Activated T-helper 17 cell treated with anti-CD3 and anti-CD28 coated beads, Interleukin-2, amount 50 U/mL, for 72 hours (primary cell): ENCODE results near the gene CRACR2A. TPM values are rescaled to one million over a fixed set of nuclear protein-coding genes. Genes with fewer than 3 reads are reported as not detected.

Experiments
- ATAC-seq: fragments of 150-1000 bp; cut with Tn5 transposase; replicated peaks from 2 replicates; pipeline ENCODE4 v1.10.0; 2021; ENCODE audit warnings: mild to moderate bottlenecking, moderate library complexity
- H3K27ac Mint-ChIP-seq: one replicate; pipeline ENCODE4 v1.8.0; 2022; ENCODE audit warnings: mixed read lengths
- H3K27me3 Mint-ChIP-seq: one replicate; pipeline ENCODE4 v1.8.0; 2022; ENCODE audit warnings: mixed read lengths
- H3K36me3 Mint-ChIP-seq: one replicate; pipeline ENCODE4 v1.8.0; 2022; ENCODE audit warnings: low read depth, mild to moderate bottlenecking, mixed read lengths
- H3K4me1 Mint-ChIP-seq: one replicate; pipeline ENCODE4 v1.8.0; 2022; ENCODE audit warnings: mixed read lengths
- H3K4me3 Mint-ChIP-seq: one replicate; pipeline ENCODE4 v1.8.0; 2022; ENCODE audit warnings: mild to moderate bottlenecking, mixed read lengths
- H3K9me3 Mint-ChIP-seq: one replicate; pipeline ENCODE4 v1.8.0; 2022; ENCODE audit warnings: mixed read lengths
- total RNA-seq, 2 donors: library from RNA; stranded (reverse); gene quantifications; one replicate each; pipeline ENCODE4 v1.2.3, GENCODE V29; 2022

Gene CRACR2A
- total RNA-seq, 2 donors from 2014 or later = 39.4 to 46.3 TPM

DNA sequence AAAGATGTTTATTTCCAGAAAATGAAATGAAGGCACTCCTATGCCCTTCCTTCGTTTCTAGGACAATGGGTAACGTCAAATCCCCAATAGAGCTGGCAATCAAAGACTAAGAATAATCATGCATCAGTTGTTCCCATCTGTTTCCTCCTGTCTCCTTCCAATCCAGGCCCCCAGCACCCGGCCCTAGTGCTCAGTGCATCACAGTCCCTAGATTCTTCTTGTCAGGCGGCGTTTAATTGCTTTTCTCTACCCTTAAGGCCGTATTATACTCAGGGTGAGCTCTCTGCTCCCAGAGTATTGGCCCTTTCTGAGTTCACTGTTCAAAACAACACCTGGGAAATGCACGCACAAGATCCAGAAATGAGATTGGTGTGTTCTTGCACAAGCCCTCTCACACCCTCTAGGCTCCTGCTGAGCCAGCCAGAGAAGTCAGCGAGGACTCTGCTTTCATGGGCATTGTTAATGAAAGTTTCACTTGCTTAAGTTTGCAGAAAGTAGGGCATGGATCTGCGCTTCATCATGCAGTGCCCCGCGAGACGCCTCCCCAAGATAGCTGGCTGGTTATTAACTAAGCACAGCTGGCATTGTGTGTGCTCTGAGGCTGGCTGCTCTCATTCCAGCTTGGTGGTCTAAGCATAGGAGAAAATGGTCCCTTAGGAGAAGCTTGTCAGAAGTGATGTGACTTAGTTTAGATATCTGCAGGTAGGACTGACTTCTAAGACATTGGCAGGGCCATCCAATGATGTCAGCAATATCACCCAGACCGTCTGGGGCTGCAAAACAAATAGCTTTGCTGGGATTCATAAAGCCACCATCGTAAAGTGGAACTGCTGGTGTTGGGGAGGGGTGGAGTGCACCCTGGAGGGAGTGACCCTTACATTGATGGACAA lies 28.7 kb downstream of the CRACR2A start:
- H3K4me1 Mint-ChIP-seq = peaks cover 16% of the 10 kb centered on the region
- H3K9me3 Mint-ChIP-seq = peaks cover 8% of the 10 kb centered on the region
- H3K27ac Mint-ChIP-seq = no peak overlapping the region
- H3K27me3 Mint-ChIP-seq = no peaks in the 10 kb centered on the region
- ATAC-seq = no peak
- no peak overlapping the region for H3K4me3 Mint-ChIP-seq
- peaks cover 73% of the 10 kb centered on the region for H3K36me3 Mint-ChIP-seq

DNA sequence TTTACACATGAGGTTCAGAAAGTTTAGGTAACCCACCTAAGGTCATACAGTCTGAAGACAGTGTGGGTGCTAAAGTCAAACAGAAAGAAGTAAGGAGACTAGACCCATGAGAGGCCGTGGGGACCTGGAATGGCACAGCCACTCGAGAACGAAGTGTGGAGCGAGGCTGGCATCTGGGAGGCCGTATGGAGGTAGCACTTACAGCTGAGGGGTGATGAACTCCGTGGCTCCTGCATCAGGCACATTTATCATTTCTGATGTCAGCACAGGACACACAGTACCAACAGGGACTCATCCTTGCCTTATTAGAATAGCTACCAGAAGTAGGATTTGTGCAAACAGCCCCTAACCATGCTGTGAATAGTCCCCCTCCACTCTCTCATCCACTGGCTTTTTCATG lies 30.5 kb downstream of the CRACR2A start:
- H3K9me3 Mint-ChIP-seq = peaks cover 8% of the 10 kb centered on the region

DNA sequence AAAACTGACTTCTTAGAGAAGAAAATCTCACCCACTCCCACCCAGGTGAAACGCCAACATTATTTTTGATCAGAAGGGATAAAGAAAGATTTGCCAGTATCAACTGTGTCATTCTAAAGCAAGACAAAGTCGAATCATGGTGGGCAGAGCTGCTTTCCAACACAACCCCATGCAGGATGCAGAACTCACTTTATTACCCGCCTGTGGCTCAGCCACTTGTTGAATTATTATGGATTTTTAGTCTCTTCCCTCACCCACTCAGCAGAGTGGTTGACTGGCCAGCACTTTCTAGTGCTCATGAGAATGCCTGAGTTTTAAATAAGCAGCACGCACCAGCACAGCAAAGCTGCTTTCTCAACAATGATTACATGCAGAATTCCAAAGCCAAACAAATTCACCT lies 32.1 kb downstream of the CRACR2A start:
- no peak for ATAC-seq
- Mint-ChIP-seq H3K4me3 (no peak overlapping the region), H3K9me3 (peaks cover 8% of the 10 kb centered on the region), H3K27me3 (no peaks in the 10 kb centered on the region), H3K36me3 (peaks cover 54% of the 10 kb centered on the region), H3K27ac (no peak overlapping the region), H3K4me1 (peaks cover 9% of the 10 kb centered on the region)

More for the DNA sequence above, 30.5 kb downstream of the CRACR2A start:
- no peak overlapping the region for H3K4me3 Mint-ChIP-seq
- H3K27me3 Mint-ChIP-seq = no peaks in the 10 kb centered on the region
- no peak overlapping the region for H3K27ac Mint-ChIP-seq
- H3K36me3 Mint-ChIP-seq = peaks cover 70% of the 10 kb centered on the region
- no peak for ATAC-seq
- peaks cover 9% of the 10 kb centered on the region for H3K4me1 Mint-ChIP-seq

DNA sequence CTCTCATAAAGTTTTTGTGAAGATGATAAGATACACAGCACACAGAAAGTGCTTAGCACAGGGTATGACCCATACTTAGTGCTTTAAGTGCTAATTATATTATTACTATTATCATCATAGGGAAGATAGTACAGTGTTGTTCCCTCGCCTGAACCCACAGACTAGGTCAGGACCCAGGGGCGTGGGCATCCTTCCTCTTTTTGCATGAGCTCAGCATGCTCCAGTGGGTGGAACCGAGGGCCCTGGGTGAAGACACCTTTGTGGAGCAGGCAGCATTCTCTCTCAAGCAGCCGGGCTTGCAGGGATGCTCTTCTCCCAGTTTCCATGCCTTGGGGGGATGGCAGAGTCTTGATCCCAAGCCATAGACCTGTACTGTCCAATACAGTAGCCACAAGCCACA lies 34.8 kb downstream of the CRACR2A start:
- H3K9me3 Mint-ChIP-seq = peaks cover 4% of the 10 kb centered on the region
- H3K27ac Mint-ChIP-seq = no peak overlapping the region
- no peak for ATAC-seq
- H3K36me3 Mint-ChIP-seq = peaks cover 39% of the 10 kb centered on the region
- H3K4me3 Mint-ChIP-seq = no peak overlapping the region
- H3K4me1 Mint-ChIP-seq = peaks cover 9% of the 10 kb centered on the region
- no peaks in the 10 kb centered on the region for H3K27me3 Mint-ChIP-seq

DNA sequence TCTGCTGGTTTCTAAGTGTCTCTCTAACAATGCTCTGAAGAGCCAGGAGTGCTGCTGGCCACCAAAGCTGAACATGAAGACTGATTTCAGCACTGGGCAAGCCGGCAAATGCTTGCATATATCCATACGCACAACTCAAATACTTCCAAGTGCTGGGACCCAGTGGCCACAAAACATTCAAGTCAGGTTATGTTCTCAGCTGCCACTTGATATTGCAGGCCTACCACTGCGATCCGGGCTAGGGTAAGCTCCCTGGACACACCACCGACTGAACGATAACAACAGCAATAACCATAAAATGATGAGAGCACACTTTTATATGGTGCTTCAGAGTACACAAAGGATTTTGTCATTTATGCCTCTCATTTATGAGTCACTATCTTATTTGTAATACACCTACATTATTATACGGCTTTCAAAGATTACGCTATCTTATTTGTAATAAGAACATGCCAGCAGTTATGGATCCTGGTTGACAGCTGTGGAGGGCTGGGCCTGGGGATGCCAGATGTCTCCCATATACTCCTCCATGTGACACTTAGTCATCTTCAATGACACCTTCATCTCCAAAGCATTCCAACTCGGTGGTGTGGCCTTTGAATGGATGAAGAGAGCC lies 35.5 kb downstream of the CRACR2A start:
- Mint-ChIP-seq H3K27me3 (no peaks in the 10 kb centered on the region), H3K4me3 (no peak overlapping the region), H3K27ac (no peak overlapping the region), H3K9me3 (no peaks in the 10 kb centered on the region), H3K4me1 (peaks cover 9% of the 10 kb centered on the region), H3K36me3 (peaks cover 37% of the 10 kb centered on the region)
- no peak for ATAC-seq

DNA sequence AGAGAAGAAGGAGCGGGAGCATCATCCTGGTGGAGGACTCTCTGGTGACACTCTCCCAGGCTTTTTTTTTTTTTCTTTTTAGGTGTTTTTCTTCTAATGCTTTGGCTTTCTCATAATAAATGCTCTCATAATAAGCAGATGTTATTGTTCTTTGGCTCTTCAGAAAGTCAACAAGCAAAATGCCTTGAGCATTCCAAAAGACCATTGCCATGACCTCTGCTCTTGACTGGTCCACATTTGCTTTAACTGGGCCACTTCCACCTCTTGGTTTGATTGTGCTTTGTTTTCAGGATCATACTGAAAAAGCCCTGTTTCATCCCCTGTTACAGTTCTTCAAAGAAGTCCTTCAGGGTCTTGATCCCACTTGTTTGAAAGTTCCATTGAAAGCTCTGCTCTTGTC lies 36.9 kb downstream of the CRACR2A start:
- no peak for ATAC-seq
- peaks cover 49% of the 10 kb centered on the region for H3K36me3 Mint-ChIP-seq

DNA sequence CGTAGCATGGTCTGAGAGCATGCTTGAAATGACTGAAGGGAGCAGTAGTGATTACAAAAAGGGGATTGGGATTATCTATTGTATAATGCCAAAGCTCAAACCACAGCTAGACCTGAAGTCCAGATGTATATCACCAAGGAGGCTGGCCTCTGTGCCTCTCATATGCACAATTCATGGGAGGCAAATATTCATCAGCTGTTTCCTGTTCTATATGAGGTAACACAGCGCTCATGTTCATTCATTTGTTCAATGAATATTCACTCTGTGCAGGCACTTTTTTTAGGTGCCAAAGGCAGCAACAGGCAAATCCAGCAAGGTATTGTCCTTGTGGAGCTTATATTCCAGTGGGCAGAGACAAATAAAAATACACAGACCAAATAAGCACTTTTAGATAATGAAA lies 39.0 kb downstream of the CRACR2A start:
- peaks cover 57% of the 10 kb centered on the region for H3K36me3 Mint-ChIP-seq

More for the DNA sequence above, 36.9 kb downstream of the CRACR2A start:
- H3K4me3 Mint-ChIP-seq = no peak overlapping the region
- H3K9me3 Mint-ChIP-seq = no peaks in the 10 kb centered on the region
- H3K4me1 Mint-ChIP-seq = peaks cover 9% of the 10 kb centered on the region
- no peak overlapping the region for H3K27ac Mint-ChIP-seq
- no peaks in the 10 kb centered on the region for H3K27me3 Mint-ChIP-seq

DNA sequence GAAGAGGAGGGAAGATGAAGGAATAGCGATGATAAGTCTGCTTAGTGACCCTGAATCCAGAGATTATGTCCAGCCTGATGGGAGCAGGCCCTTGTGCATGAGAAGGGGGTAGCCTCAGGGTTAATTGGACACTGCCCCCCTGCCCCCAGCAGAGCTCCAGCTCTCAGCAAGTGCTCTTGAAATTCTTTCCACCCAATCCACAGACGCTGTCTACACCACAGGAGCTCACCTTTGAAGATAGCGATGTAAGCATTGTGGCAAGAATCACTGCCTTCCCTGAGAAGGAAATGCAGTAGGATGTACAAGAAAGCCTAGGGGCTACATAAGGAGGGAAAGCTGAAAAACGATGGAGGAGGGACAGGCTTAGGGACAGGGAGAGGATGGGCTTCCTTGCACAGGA lies 39.4 kb downstream of the CRACR2A start:
- Mint-ChIP-seq H3K9me3 (no peaks in the 10 kb centered on the region), H3K27ac (no peak overlapping the region), H3K4me1 (peaks cover 9% of the 10 kb centered on the region), H3K4me3 (no peak overlapping the region), H3K27me3 (no peaks in the 10 kb centered on the region), H3K36me3 (peaks cover 57% of the 10 kb centered on the region)
- ATAC-seq = no peak

More for the DNA sequence above, 39.0 kb downstream of the CRACR2A start:
- Mint-ChIP-seq H3K27me3 (no peaks in the 10 kb centered on the region), H3K4me3 (no peak overlapping the region), H3K4me1 (peaks cover 9% of the 10 kb centered on the region), H3K27ac (no peak overlapping the region), H3K9me3 (no peaks in the 10 kb centered on the region)
- ATAC-seq = no peak

DNA sequence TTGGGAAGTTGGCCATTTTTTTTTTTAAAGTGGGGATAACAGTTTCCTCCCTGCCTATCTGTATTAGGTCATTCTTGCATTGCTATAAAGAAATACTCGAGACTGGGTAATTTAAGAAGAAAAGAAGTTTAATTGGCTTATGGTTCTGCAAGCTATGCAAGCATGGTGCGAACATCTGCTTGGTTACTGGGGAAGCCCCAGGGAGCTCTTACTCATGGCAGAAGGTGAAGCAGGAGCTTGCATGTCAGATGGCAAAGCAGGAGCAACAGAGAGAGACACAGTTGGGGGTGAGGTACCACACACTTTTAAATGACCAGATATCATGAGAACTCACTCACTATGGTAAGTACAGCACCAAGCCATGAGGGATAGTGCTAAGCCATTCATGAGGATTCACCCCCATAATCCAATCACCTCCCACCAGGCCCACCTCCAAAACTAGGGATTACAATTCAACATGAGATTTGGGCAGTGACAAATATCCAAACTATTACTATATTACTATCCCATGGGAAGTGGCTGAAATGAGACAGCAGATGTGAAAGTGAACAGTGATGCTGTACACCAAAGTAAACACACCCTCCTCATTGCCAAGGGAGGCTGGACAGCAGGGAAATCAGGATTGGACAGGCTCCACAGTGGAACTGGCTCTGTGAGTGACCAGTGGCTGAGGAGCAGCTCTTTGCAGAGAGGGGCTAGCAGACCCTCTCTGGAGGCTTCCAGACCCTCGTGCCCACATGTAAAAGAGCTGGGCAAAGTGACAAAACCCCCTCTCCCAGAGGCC lies 40.5 kb downstream of the CRACR2A start:
- Mint-ChIP-seq H3K9me3 (no peaks in the 10 kb centered on the region), H3K36me3 (peaks cover 54% of the 10 kb centered on the region), H3K4me1 (peaks cover 9% of the 10 kb centered on the region), H3K4me3 (no peak overlapping the region), H3K27me3 (no peaks in the 10 kb centered on the region), H3K27ac (no peak overlapping the region)
- no peak for ATAC-seq

DNA sequence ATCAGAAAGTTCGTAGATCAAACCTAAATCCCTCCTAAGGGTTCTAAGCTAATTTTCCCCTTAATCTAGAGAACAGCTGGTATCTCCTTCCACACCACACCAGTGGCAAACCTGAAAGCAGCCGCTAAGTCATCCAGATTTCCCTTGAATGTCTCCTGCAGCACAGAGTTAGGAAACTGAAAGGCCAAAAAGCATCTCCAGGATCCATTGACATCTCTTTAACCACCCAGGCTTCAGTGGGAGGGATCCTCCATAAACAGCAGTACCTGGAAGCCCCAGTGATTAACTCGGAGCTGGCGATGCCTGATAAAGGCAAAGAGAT lies 47.6 kb downstream of the CRACR2A start:
- H3K27me3 Mint-ChIP-seq = no peaks in the 10 kb centered on the region
- H3K4me3 Mint-ChIP-seq = no peak overlapping the region
- no peak for ATAC-seq
- peaks cover 4% of the 10 kb centered on the region for H3K4me1 Mint-ChIP-seq
- no peaks in the 10 kb centered on the region for H3K9me3 Mint-ChIP-seq
- peaks cover 52% of the 10 kb centered on the region for H3K36me3 Mint-ChIP-seq
- no peak overlapping the region for H3K27ac Mint-ChIP-seq

DNA sequence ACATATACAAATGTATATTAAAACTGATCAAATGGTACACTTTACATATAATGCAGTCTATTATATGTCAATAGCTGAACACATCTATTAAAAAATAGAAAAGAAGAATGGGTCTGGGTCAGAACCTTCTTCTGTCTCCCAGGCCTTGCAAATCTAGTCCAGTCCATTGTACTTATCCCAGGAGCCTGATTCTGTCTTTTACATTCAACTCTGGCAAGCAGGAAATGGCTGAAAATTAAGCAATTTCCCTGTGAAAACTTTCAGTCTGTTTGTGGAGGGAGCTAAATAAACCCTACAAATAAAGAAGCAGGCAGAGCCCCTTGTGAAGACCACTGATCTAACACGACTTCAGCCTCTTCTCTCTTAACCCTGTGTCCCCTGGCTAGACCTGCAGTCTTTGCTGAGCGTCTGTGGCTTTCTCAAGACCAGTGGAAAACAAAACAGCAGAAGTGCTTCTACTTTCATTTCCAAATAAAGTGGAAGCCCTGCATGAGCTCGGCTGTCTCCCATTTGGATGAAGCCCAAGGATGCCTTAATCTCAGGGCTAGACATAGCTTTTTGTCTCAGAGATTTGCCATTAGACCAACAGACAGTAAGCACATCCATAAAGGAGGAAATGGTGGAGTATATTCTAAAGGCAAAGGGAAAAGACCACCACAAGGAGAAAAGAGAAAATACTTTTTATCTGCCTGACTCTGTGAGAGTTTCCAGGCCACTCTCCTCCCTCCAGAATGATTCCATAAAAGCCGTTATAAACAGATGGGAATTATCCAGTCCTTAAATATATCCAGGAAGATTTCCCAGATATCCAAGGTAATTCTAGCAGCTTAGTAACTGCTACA lies 48.2 kb downstream of the CRACR2A start:
- no peak for ATAC-seq
- peaks cover 51% of the 10 kb centered on the region for H3K36me3 Mint-ChIP-seq
- no peaks in the 10 kb centered on the region for H3K9me3 Mint-ChIP-seq
- no peaks in the 10 kb centered on the region for H3K4me1 Mint-ChIP-seq
- H3K4me3 Mint-ChIP-seq = no peak overlapping the region
- H3K27ac Mint-ChIP-seq = peak overlapping the region; percentile 41
- H3K27me3 Mint-ChIP-seq = no peaks in the 10 kb centered on the region

DNA sequence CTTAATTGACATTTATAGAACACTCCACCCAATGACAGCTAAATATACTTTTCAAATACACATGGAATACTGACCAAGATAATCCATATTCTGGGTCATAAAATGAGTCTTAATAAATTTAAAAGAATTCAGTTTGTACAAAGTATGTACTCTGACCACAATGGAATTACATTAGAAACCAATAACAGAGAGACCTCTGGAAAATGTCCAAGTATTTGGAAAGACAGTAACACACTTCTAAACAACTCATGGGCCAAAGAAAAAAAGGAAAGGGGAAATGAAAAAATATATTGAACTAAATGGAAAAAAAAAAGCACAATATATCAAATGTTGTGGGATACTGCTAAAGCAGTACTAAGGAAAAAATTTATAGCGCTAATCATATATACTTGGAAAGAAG lies 52.0 kb downstream of the CRACR2A start:
- no peak for ATAC-seq
- no peak overlapping the region for H3K4me3 Mint-ChIP-seq
- H3K4me1 Mint-ChIP-seq = no peaks in the 10 kb centered on the region
- H3K27ac Mint-ChIP-seq = no peak overlapping the region
- peaks cover 61% of the 10 kb centered on the region for H3K36me3 Mint-ChIP-seq
- no peaks in the 10 kb centered on the region for H3K9me3 Mint-ChIP-seq
- H3K27me3 Mint-ChIP-seq = no peaks in the 10 kb centered on the region

DNA sequence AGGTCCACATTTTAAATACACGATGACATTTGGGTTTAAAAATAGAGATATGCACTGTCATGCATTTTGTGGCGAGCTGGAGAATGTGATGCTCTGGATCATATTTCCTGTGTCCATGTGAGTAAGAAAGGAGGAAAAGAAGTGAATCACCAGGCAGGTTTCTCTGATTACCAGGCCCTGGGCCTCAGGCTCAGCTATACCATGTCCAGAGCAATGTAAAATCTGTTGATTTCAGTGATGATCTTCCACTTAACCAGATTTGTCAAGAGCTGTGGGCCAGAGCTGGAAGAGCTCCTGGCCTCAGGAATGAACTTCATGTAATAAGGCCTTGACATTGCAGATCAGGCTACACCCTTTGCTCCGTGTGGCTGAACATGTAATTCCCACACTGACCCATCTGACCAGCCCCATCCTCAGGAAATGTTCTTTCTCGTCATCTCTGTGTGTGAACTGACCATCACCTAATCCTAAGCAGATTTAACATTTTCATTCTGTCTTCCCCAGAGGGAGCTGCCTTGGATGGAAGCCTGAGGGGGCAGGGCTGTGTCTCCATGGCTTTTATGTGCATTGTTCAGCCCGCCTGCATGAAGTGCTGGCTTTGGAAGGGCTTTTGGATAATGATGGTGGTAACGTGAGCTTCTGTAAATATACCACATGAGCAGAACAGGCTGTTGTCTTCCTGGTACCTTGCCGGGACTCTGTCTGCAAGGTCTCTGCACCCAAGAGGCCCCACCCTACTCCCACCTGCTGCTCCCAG lies 54.5 kb downstream of the CRACR2A start:
- Mint-ChIP-seq H3K9me3 (no peaks in the 10 kb centered on the region), H3K4me1 (no peaks in the 10 kb centered on the region), H3K36me3 (peaks cover 67% of the 10 kb centered on the region), H3K27ac (no peak overlapping the region), H3K27me3 (no peaks in the 10 kb centered on the region), H3K4me3 (no peak overlapping the region)
- ATAC-seq = peak; percentile 34
